Vagina (tissue), 2 donors: Measurements from ENCODE around the gene SLC22A31.
"Not testable (repeated sequence)": the region's sequence is repeated elsewhere in the genome, so short reads cannot be mapped to it uniquely, and the experiment has no call there.

ENCODE experiments used
- CTCF ChIP-seq, 3 experiments: fragments of 450-650 bp in 2 of 3; fragments of 200-600 bp in 1 of 3; sonication (generic) in 1 of 3; IDR thresholded peaks; one replicate each; pipeline ENCODE4 v1.5.1; 2017 to 2019; ENCODE audit warnings: antibody characterized with exemption in 3 of 3, mild to moderate bottlenecking in 2 of 3, moderate library complexity in 2 of 3
- POLR2A ChIP-seq, 2 donors: fragments of 450-650 bp; IDR thresholded peaks; one replicate each; pipeline ENCODE4 v1.6.1; 2017; ENCODE audit warnings: antibody characterized with exemption in 2 of 2, mild to moderate bottlenecking in 2 of 2, moderate library complexity in 2 of 2
- POLR2AphosphoS5 ChIP-seq, 2 donors: sonication (generic); formaldehyde crosslinking; IDR thresholded peaks; one replicate each; pipeline ENCODE4 v1.9.0; 2017; ENCODE audit warnings: antibody characterized with exemption in 2 of 2, mild to moderate bottlenecking in 2 of 2, low read depth in 1 of 2; ENCODE audit not compliant: insufficient read depth in 1 of 2

GRCh38 chr16:89186593-89187031 lies 13.7 kb downstream of the SLC22A31 start:
- not testable (repeated sequence) for TF ChIP-seq POLR2A (IDR thresholded peaks at IDR 0.05); CTCF (IDR thresholded peaks at IDR 0.05); POLR2AphosphoS5 (IDR thresholded peaks at IDR 0.05; ENCODE audit: insufficient read depth in 1 of 2, low read depth in 1 of 2)
